Measurements from ENCODE around the gene ATF7IP2. TPM values are rescaled to one million over a fixed set of nuclear protein-coding genes. Genes with fewer than 3 reads are reported as not detected.

ATF7IP2 gene
- total and polyA plus RNA-seq, 2 donors (not counting 3 experiments of a cell fraction or from before 2014, with no cell fraction given) = 9.7 to 14.6 TPM

DNA sequence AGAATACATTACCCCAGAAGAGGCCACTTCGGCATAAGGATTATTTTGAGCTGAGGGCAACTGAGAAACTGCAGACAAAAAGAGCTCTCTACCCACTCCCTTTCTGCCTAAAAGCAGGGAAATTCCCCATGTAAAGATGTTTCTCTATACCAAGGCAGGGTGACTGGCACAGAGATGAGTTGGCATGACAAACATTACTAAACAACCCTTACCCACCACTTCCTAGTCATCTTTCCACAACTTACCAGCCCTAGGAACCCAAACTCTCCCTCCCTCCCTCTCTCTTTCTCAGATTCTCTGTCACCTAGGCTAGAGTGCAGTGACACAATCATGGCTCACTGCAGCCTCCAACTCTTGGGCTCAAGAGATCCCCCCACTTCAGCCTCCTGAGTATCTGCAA is 126.0 kb downstream of the ATF7IP2 start:
- no peak overlapping the region for H2AFZ ChIP-seq (ENCODE audit: low read depth, low read length)
- no peaks in the 10 kb centered on the region for H4K20me1 ChIP-seq (replicated peaks; ENCODE audit: control insufficient read depth, extremely low read depth, insufficient read depth, low read length)
- FAIRE-seq (no peak), DNase-seq (ENCODE audit: low read depth, low spot score) (no peak)
- no peak for TF ChIP-seq GATA2 (IDR thresholded peaks at IDR 0.05; ENCODE audit: insufficient read depth, insufficient read length, low read depth, low read length)
- TF ChIP-seq, protein P1, sequence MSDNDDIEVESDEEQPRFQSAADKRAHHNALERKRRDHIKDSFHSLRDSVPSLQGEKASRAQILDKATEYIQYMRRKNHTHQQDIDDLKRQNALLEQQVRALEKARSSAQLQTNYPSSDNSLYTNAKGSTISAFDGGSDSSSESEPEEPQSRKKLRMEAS (IDR thresholded peaks at IDR 0.05; ENCODE audit: insufficient read depth, insufficient read length) = no peak
- no peak for TF ChIP-seq POLR2A (IDR thresholded peaks at IDR 0.05; ENCODE audit: low read depth, low read length)
- no peak for TF ChIP-seq POLR2AphosphoS5 (IDR thresholded peaks at IDR 0.05; ENCODE audit: insufficient read depth, low read depth, low read length)
- TF ChIP-seq, protein P2, sequence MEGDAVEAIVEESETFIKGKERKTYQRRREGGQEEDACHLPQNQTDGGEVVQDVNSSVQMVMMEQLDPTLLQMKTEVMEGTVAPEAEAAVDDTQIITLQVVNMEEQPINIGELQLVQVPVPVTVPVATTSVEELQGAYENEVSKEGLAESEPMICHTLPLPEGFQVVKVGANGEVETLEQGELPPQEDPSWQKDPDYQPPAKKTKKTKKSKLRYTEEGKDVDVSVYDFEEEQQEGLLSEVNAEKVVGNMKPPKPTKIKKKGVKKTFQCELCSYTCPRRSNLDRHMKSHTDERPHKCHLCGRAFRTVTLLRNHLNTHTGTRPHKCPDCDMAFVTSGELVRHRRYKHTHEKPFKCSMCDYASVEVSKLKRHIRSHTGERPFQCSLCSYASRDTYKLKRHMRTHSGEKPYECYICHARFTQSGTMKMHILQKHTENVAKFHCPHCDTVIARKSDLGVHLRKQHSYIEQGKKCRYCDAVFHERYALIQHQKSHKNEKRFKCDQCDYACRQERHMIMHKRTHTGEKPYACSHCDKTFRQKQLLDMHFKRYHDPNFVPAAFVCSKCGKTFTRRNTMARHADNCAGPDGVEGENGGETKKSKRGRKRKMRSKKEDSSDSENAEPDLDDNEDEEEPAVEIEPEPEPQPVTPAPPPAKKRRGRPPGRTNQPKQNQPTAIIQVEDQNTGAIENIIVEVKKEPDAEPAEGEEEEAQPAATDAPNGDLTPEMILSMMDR (IDR thresholded peaks at IDR 0.05; ENCODE audit: extremely low read depth in 1 of 2, insufficient read depth in 1 of 2, low read depth in 1 of 2, low read length in 2 of 2) = no peak
- TF ChIP-seq FOS (IDR thresholded peaks at IDR 0.05; ENCODE audit: borderline replicate concordance, insufficient read depth, low read length) = no peak
- TF ChIP-seq MYC (IDR thresholded peaks at IDR 0.05; ENCODE audit: low read depth, low read length) = no peak
- no peak for TF ChIP-seq EZH2 (IDR thresholded peaks at IDR 0.05; ENCODE audit: borderline replicate concordance, low read depth, low read length, severe bottlenecking)
- no peak for TF ChIP-seq JUN (IDR thresholded peaks at IDR 0.05; ENCODE audit: borderline replicate concordance, insufficient read depth, insufficient read length, low read depth)
- no TSS peak for BruUV-seq (replicated peaks)
- H3K9me3 ChIP-seq (replicated peaks; ENCODE audit: control insufficient read depth, insufficient read depth, low read length) = no peaks in the 10 kb centered on the region
- H3K27me3 ChIP-seq (ENCODE audit: control insufficient read depth in 2 of 2, insufficient read depth in 2 of 2, low read length in 2 of 2) = peaks cover 0 to 4% of the 10 kb centered on the region in 2 experiments
- no peak overlapping the region for H3K4me2 ChIP-seq (ENCODE audit: insufficient read depth, low read length)
- no peaks in the 10 kb centered on the region for H3K79me2 ChIP-seq (ENCODE audit: control insufficient read depth, insufficient read depth, low read length)
- no peak overlapping the region for H3K4me3 ChIP-seq (replicated peaks in 1 of 3; ENCODE audit: insufficient read depth in 1 of 3, low read depth in 1 of 3, low read length in 3 of 3)
- intact Hi-C loops (cut with micrococcal nuclease) (no loop called here), dilution Hi-C loops (cut with MboI; ENCODE audit: extremely low pct_ligation_motif_present, low sequenced_read_pairs) (no loop called here)
- H3K4me1 ChIP-seq (ENCODE audit: control insufficient read depth, extremely low read depth, insufficient read depth, low read length) = no peaks in the 10 kb centered on the region
- CTCF ChIA-PET = interaction anchor here (1.2 kb wide), 2 partner anchors 8 to 226 kb away, joined by 3 to 5 read pairs; no protein-coding TSS in a partner anchor
- H3K9me1 ChIP-seq (replicated peaks; ENCODE audit: control insufficient read depth, extremely low read depth, insufficient read depth, low read length) = no peaks in the 10 kb centered on the region
- no peak overlapping the region for H3K9ac ChIP-seq (replicated peaks; ENCODE audit: extremely low read depth, insufficient read depth, low read length)
- POLR2A ChIA-PET = no interaction called here
- H3K36me3 ChIP-seq (ENCODE audit: control insufficient read depth in 2 of 2, extremely low read depth in 1 of 2, insufficient read depth in 2 of 2, low read length in 2 of 2) = no peaks in the 10 kb centered on the region
- no peak overlapping the region for H3K27ac ChIP-seq (ENCODE audit: insufficient read depth, low read depth, low read length)
